ENCODE data around the gene C11orf21. TPM values are rescaled to one million over a fixed set of nuclear protein-coding genes. Genes with fewer than 3 reads are reported as not detected.
"Not testable (repeated sequence)": the region's sequence is repeated elsewhere in the genome, so short reads cannot be mapped to it uniquely, and the experiment has no call there.

The C11orf21 gene
- total and polyA plus RNA-seq, 9 of the 15 experiments (the other 6 are each of a cell fraction or from before 2014, with no cell fraction given), result 0.10 to 2.6 (median 2.0) TPM

DNA sequence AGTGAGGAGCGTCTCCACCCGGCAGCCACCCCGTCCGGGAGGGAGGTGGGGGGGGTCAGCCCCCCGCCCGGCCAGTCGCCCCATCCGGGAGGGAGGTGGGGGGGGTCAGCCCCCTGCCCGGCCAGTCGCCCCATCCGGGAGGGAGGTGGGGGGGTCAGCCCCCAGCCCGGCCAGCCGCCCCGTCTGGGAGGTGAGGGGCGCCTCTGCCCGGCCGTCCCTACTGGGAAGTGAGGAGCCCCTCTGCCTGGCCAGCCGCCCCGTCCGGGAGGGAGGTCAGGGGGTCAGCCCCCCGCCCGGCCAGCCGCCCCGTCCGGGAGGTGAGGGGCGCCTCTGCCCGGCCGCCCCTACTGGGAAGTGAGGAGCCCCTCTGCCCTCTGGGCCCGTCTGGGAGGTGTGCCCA is 30.9 kb upstream of the C11orf21 start:
- H3K9me3 ChIP-seq (replicated peaks; ENCODE audit: control insufficient read depth, insufficient read depth, low read depth, low read length); FAIRE-seq; POLR2A ChIA-PET; CTCF ChIA-PET (ENCODE audit: low intra/inter-chr PET ratio); H3K27ac ChIP-seq (ENCODE audit: extremely low read depth, low read depth, low read length); H3K4me1 ChIP-seq (replicated peaks in 1 of 2; ENCODE audit: control insufficient read depth in 2 of 2, insufficient read depth in 2 of 2, low read length in 2 of 2); intact Hi-C loops (cut with micrococcal nuclease); H3K4me3 ChIP-seq; BruUV-seq (replicated peaks); H3K36me3 ChIP-seq (ENCODE audit: control insufficient read depth, insufficient read depth, low read length); ATAC-seq; H3K9me1 ChIP-seq (ENCODE audit: control insufficient read depth, insufficient read depth, low read length); H4K20me1 ChIP-seq (replicated peaks; ENCODE audit: control insufficient read depth, insufficient read depth, low read length); H3K4me2 ChIP-seq (ENCODE audit: insufficient read depth, low read length); H3K9ac ChIP-seq (ENCODE audit: insufficient read depth in 1 of 2, low read depth in 2 of 2, low read length in 2 of 2); in situ Hi-C loops (cut with MboI); DNase-seq (ENCODE audit: extremely low read depth in 1 of 4, low spot score in 3 of 4); H2AFZ ChIP-seq (ENCODE audit: low read depth, low read length); H3K79me2 ChIP-seq (ENCODE audit: control insufficient read depth, insufficient read depth, low read length): not testable (repeated sequence)
- H3K27me3 ChIP-seq (ENCODE audit: control insufficient read depth in 2 of 2, insufficient read depth in 2 of 2, low read length in 2 of 2), result peaks cover 25 to 48% of the 10 kb centered on the region in 2 experiments
- 0% methylated on average over 1 of the region's 29 CpGs for WGBS (ENCODE audit: insufficient coverage, low coverage, missing lambda C conversion rate)

GRCh38 chr11:2331404-2331803 is 29.7 kb upstream of the C11orf21 start:
- in situ Hi-C loops (cut with MboI), result no loop called here
- H3K9ac ChIP-seq (ENCODE audit: insufficient read depth in 1 of 2, low read depth in 2 of 2, low read length in 2 of 2), result no peak overlapping the region
- no peaks in the 10 kb centered on the region for H3K79me2 ChIP-seq (ENCODE audit: control insufficient read depth, insufficient read depth, low read length)
- POLR2A ChIA-PET, result no interaction called here
- CTCF ChIA-PET (ENCODE audit: low intra/inter-chr PET ratio), result no interaction called here
- no TSS peak for BruUV-seq (replicated peaks)
- H4K20me1 ChIP-seq (replicated peaks; ENCODE audit: control insufficient read depth, insufficient read depth, low read length), result no peaks in the 10 kb centered on the region
- intact Hi-C loops (cut with micrococcal nuclease), result no loop called here
- no peak for FAIRE-seq
- H3K4me1 ChIP-seq (replicated peaks in 1 of 2; ENCODE audit: control insufficient read depth in 2 of 2, insufficient read depth in 2 of 2, low read length in 2 of 2), result peaks cover 0 to 4% of the 10 kb centered on the region in 2 experiments; a peak in 2 of 5 replicates
- H3K27me3 ChIP-seq (ENCODE audit: control insufficient read depth in 2 of 2, insufficient read depth in 2 of 2, low read length in 2 of 2), result peaks cover 24 to 53% of the 10 kb centered on the region in 2 experiments; a peak in 4 of 5 replicates
- H3K36me3 ChIP-seq (ENCODE audit: control insufficient read depth, insufficient read depth, low read length), result no peaks in the 10 kb centered on the region
- no peaks in the 10 kb centered on the region for H3K9me3 ChIP-seq (replicated peaks; ENCODE audit: control insufficient read depth, insufficient read depth, low read depth, low read length)
- no peak for DNase-seq (ENCODE audit: extremely low read depth in 1 of 4, low spot score in 3 of 4)
- no peak for ATAC-seq
- TF ChIP-seq TRIM28 (IDR thresholded peaks at IDR 0.05), result peak; percentile 39; the same call in 1 of the 2 replicates
- TF ChIP-seq CBX5 (IDR thresholded peaks at IDR 0.05; ENCODE audit: borderline replicate concordance, low read depth), result 0 out of 2 replicates have a peak, but pooled peaks have one; percentile 48
- no peak for TF ChIP-seq SMARCE1 (IDR thresholded peaks at IDR 0.05)
- TF ChIP-seq, protein P1, sequence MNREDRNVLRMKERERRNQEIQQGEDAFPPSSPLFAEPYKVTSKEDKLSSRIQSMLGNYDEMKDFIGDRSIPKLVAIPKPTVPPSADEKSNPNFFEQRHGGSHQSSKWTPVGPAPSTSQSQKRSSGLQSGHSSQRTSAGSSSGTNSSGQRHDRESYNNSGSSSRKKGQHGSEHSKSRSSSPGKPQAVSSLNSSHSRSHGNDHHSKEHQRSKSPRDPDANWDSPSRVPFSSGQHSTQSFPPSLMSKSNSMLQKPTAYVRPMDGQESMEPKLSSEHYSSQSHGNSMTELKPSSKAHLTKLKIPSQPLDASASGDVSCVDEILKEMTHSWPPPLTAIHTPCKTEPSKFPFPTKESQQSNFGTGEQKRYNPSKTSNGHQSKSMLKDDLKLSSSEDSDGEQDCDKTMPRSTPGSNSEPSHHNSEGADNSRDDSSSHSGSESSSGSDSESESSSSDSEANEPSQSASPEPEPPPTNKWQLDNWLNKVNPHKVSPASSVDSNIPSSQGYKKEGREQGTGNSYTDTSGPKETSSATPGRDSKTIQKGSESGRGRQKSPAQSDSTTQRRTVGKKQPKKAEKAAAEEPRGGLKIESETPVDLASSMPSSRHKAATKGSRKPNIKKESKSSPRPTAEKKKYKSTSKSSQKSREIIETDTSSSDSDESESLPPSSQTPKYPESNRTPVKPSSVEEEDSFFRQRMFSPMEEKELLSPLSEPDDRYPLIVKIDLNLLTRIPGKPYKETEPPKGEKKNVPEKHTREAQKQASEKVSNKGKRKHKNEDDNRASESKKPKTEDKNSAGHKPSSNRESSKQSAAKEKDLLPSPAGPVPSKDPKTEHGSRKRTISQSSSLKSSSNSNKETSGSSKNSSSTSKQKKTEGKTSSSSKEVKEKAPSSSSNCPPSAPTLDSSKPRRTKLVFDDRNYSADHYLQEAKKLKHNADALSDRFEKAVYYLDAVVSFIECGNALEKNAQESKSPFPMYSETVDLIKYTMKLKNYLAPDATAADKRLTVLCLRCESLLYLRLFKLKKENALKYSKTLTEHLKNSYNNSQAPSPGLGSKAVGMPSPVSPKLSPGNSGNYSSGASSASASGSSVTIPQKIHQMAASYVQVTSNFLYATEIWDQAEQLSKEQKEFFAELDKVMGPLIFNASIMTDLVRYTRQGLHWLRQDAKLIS (CRISPR knock-in tag; IDR thresholded peaks at IDR 0.05), result no peak
- TF ChIP-seq PTRF (tag; IDR thresholded peaks at IDR 0.05), result no peak
- no peak for TF ChIP-seq SIN3A (IDR thresholded peaks at IDR 0.05; ENCODE audit: borderline replicate concordance in 2 of 2, control insufficient read depth in 1 of 2, low read depth in 2 of 2, low read length in 2 of 2)
- H3K4me3 ChIP-seq, result no peak overlapping the region
- H3K9me1 ChIP-seq (ENCODE audit: control insufficient read depth, insufficient read depth, low read length), result no peaks in the 10 kb centered on the region
- 10% methylated on average over 3 of the region's 5 CpGs for WGBS (ENCODE audit: insufficient coverage, low coverage, missing lambda C conversion rate)
- no peak overlapping the region for H3K27ac ChIP-seq (ENCODE audit: extremely low read depth, low read depth, low read length)
- H2AFZ ChIP-seq (ENCODE audit: low read depth, low read length), result no peak overlapping the region
- H3K4me2 ChIP-seq (ENCODE audit: insufficient read depth, low read length), result no peak overlapping the region

Measured in K562 (cell line).